GM23338 (cell line): ENCODE results near the gene GFAP. TPM values are rescaled to one million over a fixed set of nuclear protein-coding genes. Genes with fewer than 3 reads are reported as not detected.

Source experiments
- ATAC-seq: fragments of 200-7000 bp; cut with Tn5 transposase; 3 replicates; pipeline ENCODE4 v1.9.1; 2020
- DNase-seq: peaks from one replicate; pipeline ENCODE4 v3.0.0-alpha.2; 2015; ENCODE audit warnings: low spot score
- H2AFZ ChIP-seq: fragments of 200-600 bp; sonication (generic); 2 replicates; pipeline ENCODE4 v1.8.0; 2016; ENCODE audit warnings: antibody characterized with exemption, mild to moderate bottlenecking, moderate library complexity
- H3F3A ChIP-seq: fragments of 200-600 bp; sonication (generic); replicated peaks from 2 replicates; pipeline ENCODE4 v1.8.0; 2017; ENCODE audit warnings: antibody characterized with exemption, mixed run types, low read depth
- H3K27ac ChIP-seq: fragments of 200-600 bp; sonication (generic); 2 replicates; pipeline ENCODE4 v1.6.1; 2016; ENCODE audit warnings: low read depth
- H3K27me3 ChIP-seq: fragments of 200-600 bp; sonication (generic); 2 replicates; pipeline ENCODE4 v1.8.0; 2016; ENCODE audit warnings: mild to moderate bottlenecking, mixed run types, moderate library complexity; ENCODE audit not compliant: insufficient read depth
- H3K36me3 ChIP-seq: fragments of 200-600 bp; sonication (generic); 2 replicates; pipeline ENCODE4 v1.8.0; 2016; ENCODE audit warnings: mild to moderate bottlenecking; ENCODE audit not compliant: insufficient read depth
- H3K4me1 ChIP-seq: fragments of 200-600 bp; sonication (generic); 2 replicates; pipeline ENCODE4 v1.8.0; 2016; ENCODE audit warnings: mild to moderate bottlenecking, moderate library complexity; ENCODE audit not compliant: insufficient read depth
- H3K4me2 ChIP-seq: fragments of 200-600 bp; sonication (generic); 2 replicates; pipeline ENCODE4 v1.7.1; 2017; ENCODE audit warnings: mixed run types
- H3K4me3 ChIP-seq: fragments of 200-600 bp; sonication (generic); 2 replicates; pipeline ENCODE4 v1.6.1; 2016; ENCODE audit warnings: mixed run types
- H3K79me2 ChIP-seq: fragments of 200-600 bp; sonication (generic); replicated peaks from 2 replicates; pipeline ENCODE4 v1.8.0; 2017; ENCODE audit warnings: mild to moderate bottlenecking; ENCODE audit not compliant: insufficient read depth
- H3K9me2 ChIP-seq: fragments of 200-600 bp; sonication (generic); 2 replicates; pipeline ENCODE4 v1.8.0; 2017; ENCODE audit not compliant: insufficient read depth
- H4K20me1 ChIP-seq: fragments of 200-600 bp; sonication (generic); replicated peaks from 2 replicates; pipeline ENCODE4 v1.8.0; 2017; ENCODE audit warnings: mild to moderate bottlenecking; ENCODE audit not compliant: insufficient read depth
- H3K27ac Mint-ChIP-seq: 2 replicates; pipeline ENCODE4 v1.8.0; 2020; ENCODE audit warnings: inconsistent platforms, mild to moderate bottlenecking, moderate library complexity, mixed read lengths
- H3K27me3 Mint-ChIP-seq: 3 replicates; pipeline ENCODE4 v1.8.0; 2022; ENCODE audit warnings: low read depth, mild to moderate bottlenecking, moderate library complexity, mixed read lengths, inconsistent platforms; ENCODE audit not compliant: insufficient read depth, poor library complexity
- H3K36me3 Mint-ChIP-seq: 3 replicates; pipeline ENCODE4 v1.8.0; 2021; ENCODE audit warnings: low read depth, mild to moderate bottlenecking, inconsistent platforms, moderate library complexity, mixed read lengths
- H3K4me1 Mint-ChIP-seq: 3 replicates; pipeline ENCODE4 v1.8.0; 2020; ENCODE audit warnings: mild to moderate bottlenecking, inconsistent platforms, mixed read lengths
- H3K4me3 Mint-ChIP-seq: 3 replicates; pipeline ENCODE4 v1.8.0; 2021; ENCODE audit warnings: moderate library complexity, mild to moderate bottlenecking, inconsistent platforms, mixed read lengths
- H3K9me3 Mint-ChIP-seq: 3 replicates; pipeline ENCODE4 v1.8.0; 2020; ENCODE audit warnings: moderate library complexity, mild to moderate bottlenecking, inconsistent platforms, mixed read lengths
- CREB1 ChIP-seq: fragments of 250-450 bp; sonication (Bioruptor Pico); IDR thresholded peaks from 2 replicates; pipeline ENCODE4 v1.5.0; 2020; ENCODE audit warnings: low read depth, mild to moderate bottlenecking, moderate library complexity
- EZH2 ChIP-seq: fragments of 200-600 bp; sonication (generic); IDR thresholded peaks from one replicate; pipeline ENCODE4 v1.8.0; 2017; ENCODE audit warnings: antibody characterized with exemption, mild to moderate bottlenecking, low read depth; ENCODE audit not compliant: unreplicated experiment
- EZH2phosphoT487 ChIP-seq: fragments of 200-600 bp; sonication (generic); IDR thresholded peaks from one replicate; pipeline ENCODE4 v1.8.1; 2018; ENCODE audit warnings: antibody characterized with exemption; ENCODE audit not compliant: unreplicated experiment
- STAT1 ChIP-seq: IDR thresholded peaks from one replicate; pipeline ENCODE4 v1.6.1; 2016; ENCODE audit warnings: antibody characterized with exemption; ENCODE audit not compliant: unreplicated experiment
- ZNF114 ChIP-seq: fragments of 250-450 bp; sonication (Bioruptor Pico); IDR thresholded peaks from 2 replicates; pipeline ENCODE4 v1.5.0; 2020; ENCODE audit warnings: mild to moderate bottlenecking, moderate library complexity
- ZNF331 ChIP-seq: fragments of 250-450 bp; sonication (Bioruptor Pico); IDR thresholded peaks from 2 replicates; pipeline ENCODE4 v1.5.0; 2020; ENCODE audit warnings: low read depth, mild to moderate bottlenecking, moderate library complexity
- polyA plus RNA-seq: library from polyadenylated mRNA; unstranded; fragments of >200 nt; fragmentation: Nextera tagmentation; extraction: Ambion mirVana; gene quantifications from 2 replicates; pipeline ENCODE4 v1.2.1, GENCODE V29; 2016
- total RNA-seq: library from RNA; depleted of rRNA; stranded (reverse); fragments of >200 nt; shearing (Covaris generic); gene quantifications from 2 replicates; pipeline ENCODE4 v1.2.3, GENCODE V29; 2014
- TF ChIP-seq, protein P1 (sequence below): IDR thresholded peaks from 2 replicates; pipeline ENCODE4 v1.6.1; 2016; ENCODE audit warnings: antibody characterized with exemption
- TF ChIP-seq, protein P2 (sequence below): fragments of 250-450 bp; sonication (Bioruptor Pico); IDR thresholded peaks from 2 replicates; pipeline ENCODE4 v1.5.0; 2020; ENCODE audit warnings: mild to moderate bottlenecking, moderate library complexity
- TF ChIP-seq, protein P3 (sequence below), 2 experiments: fragments of 200-600 bp in 1 of 2; sonication (generic) in 1 of 2; conservative IDR thresholded peaks; 2 replicates each; pipeline versions ENCODE4 v1.5.1 to v1.6.1; 2016 to 2017; ENCODE audit warnings: antibody characterized with exemption in 2 of 2, low read depth in 2 of 2, mild to moderate bottlenecking in 2 of 2, moderate library complexity in 1 of 2

The GFAP gene
- total and polyA plus RNA-seq, 2 experiments from 2014 or later, result 0.15 to 5.1 TPM

- TF ChIP-seq, protein P1, sequence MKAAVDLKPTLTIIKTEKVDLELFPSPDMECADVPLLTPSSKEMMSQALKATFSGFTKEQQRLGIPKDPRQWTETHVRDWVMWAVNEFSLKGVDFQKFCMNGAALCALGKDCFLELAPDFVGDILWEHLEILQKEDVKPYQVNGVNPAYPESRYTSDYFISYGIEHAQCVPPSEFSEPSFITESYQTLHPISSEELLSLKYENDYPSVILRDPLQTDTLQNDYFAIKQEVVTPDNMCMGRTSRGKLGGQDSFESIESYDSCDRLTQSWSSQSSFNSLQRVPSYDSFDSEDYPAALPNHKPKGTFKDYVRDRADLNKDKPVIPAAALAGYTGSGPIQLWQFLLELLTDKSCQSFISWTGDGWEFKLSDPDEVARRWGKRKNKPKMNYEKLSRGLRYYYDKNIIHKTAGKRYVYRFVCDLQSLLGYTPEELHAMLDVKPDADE, result no peak
- TF ChIP-seq EZH2 (no peak), ZNF331 (CRISPR knock-in tag) (no peak), ZNF114 (CRISPR knock-in tag) (no peak), CREB1 (no peak), EZH2phosphoT487 (no peak), STAT1 (no peak)
- TF ChIP-seq, protein P2, sequence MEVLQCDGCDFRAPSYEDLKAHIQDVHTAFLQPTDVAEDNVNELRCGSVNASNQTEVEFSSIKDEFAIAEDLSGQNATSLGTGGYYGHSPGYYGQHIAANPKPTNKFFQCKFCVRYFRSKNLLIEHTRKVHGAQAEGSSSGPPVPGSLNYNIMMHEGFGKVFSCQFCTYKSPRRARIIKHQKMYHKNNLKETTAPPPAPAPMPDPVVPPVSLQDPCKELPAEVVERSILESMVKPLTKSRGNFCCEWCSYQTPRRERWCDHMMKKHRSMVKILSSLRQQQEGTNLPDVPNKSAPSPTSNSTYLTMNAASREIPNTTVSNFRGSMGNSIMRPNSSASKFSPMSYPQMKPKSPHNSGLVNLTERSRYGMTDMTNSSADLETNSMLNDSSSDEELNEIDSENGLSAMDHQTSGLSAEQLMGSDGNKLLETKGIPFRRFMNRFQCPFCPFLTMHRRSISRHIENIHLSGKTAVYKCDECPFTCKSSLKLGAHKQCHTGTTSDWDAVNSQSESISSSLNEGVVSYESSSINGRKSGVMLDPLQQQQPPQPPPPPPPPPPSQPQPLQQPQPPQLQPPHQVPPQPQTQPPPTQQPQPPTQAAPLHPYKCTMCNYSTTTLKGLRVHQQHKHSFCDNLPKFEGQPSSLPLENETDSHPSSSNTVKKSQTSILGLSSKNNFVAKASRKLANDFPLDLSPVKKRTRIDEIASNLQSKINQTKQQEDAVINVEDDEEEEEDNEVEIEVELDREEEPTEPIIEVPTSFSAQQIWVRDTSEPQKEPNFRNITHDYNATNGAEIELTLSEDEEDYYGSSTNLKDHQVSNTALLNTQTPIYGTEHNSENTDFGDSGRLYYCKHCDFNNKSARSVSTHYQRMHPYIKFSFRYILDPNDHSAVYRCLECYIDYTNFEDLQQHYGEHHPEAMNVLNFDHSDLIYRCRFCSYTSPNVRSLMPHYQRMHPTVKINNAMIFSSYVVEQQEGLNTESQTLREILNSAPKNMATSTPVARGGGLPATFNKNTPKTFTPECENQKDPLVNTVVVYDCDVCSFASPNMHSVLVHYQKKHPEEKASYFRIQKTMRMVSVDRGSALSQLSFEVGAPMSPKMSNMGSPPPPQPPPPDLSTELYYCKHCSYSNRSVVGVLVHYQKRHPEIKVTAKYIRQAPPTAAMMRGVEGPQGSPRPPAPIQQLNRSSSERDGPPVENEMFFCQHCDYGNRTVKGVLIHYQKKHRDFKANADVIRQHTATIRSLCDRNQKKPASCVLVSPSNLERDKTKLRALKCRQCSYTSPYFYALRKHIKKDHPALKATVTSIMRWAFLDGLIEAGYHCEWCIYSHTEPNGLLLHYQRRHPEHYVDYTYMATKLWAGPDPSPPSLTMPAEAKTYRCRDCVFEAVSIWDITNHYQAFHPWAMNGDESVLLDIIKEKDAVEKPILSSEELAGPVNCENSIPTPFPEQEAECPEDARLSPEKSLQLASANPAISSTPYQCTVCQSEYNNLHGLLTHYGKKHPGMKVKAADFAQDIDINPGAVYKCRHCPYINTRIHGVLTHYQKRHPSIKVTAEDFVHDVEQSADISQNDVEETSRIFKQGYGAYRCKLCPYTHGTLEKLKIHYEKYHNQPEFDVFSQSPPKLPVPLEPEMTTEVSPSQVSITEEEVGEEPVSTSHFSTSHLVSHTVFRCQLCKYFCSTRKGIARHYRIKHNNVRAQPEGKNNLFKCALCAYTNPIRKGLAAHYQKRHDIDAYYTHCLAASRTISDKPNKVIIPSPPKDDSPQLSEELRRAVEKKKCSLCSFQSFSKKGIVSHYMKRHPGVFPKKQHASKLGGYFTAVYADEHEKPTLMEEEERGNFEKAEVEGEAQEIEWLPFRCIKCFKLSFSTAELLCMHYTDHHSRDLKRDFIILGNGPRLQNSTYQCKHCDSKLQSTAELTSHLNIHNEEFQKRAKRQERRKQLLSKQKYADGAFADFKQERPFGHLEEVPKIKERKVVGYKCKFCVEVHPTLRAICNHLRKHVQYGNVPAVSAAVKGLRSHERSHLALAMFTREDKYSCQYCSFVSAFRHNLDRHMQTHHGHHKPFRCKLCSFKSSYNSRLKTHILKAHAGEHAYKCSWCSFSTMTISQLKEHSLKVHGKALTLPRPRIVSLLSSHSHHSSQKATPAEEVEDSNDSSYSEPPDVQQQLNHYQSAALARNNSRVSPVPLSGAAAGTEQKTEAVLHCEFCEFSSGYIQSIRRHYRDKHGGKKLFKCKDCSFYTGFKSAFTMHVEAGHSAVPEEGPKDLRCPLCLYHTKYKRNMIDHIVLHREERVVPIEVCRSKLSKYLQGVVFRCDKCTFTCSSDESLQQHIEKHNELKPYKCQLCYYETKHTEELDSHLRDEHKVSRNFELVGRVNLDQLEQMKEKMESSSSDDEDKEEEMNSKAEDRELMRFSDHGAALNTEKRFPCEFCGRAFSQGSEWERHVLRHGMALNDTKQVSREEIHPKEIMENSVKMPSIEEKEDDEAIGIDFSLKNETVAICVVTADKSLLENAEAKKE (CRISPR knock-in tag), result no peak
- TF ChIP-seq, protein P3, sequence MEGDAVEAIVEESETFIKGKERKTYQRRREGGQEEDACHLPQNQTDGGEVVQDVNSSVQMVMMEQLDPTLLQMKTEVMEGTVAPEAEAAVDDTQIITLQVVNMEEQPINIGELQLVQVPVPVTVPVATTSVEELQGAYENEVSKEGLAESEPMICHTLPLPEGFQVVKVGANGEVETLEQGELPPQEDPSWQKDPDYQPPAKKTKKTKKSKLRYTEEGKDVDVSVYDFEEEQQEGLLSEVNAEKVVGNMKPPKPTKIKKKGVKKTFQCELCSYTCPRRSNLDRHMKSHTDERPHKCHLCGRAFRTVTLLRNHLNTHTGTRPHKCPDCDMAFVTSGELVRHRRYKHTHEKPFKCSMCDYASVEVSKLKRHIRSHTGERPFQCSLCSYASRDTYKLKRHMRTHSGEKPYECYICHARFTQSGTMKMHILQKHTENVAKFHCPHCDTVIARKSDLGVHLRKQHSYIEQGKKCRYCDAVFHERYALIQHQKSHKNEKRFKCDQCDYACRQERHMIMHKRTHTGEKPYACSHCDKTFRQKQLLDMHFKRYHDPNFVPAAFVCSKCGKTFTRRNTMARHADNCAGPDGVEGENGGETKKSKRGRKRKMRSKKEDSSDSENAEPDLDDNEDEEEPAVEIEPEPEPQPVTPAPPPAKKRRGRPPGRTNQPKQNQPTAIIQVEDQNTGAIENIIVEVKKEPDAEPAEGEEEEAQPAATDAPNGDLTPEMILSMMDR (conservative IDR thresholded peaks at IDR 0.05; ENCODE audit: low read depth in 2 of 2), result no peak
- Histone ChIP-seq H3K4me3 (no peak overlapping the region), H3K9me2 (no peaks in the 10 kb centered on the region), H4K20me1 (peaks cover 17% of the 10 kb centered on the region), H3F3A (peaks cover 20% of the 10 kb centered on the region; the same call in 1 of the 2 replicates), H3K36me3 (peaks cover 72% of the 10 kb centered on the region), H3K79me2 (no peaks in the 10 kb centered on the region; the same call in 1 of the 2 replicates), H3K4me1 (no peaks in the 10 kb centered on the region), H3K27me3 (no peaks in the 10 kb centered on the region), H3K27ac (no peak overlapping the region), H2AFZ (no peak overlapping the region), H3K4me2 (no peak overlapping the region)
- Mint-ChIP-seq H3K4me1 (no peaks in the 10 kb centered on the region), H3K9me3 (no peaks in the 10 kb centered on the region), H3K36me3 (peaks cover 83% of the 10 kb centered on the region), H3K27me3 (peaks cover 3% of the 10 kb centered on the region), H3K4me3 (no peak overlapping the region), H3K27ac (no peak overlapping the region)
- DNase-seq (no peak), ATAC-seq (no peak)
These were observed 34.2 kb downstream of the GFAP start for GRCh38 chr17:44881145-44881544.
